GM18517 (cell line): ENCODE measurements around the gene CTU1.

Experiments used
- ATAC-seq: cut with Tn5 transposase; IDR thresholded peaks from one replicate; pipeline ENCODE4 v1.9.1; 2021; ENCODE audit warnings: mild to moderate bottlenecking, moderate library complexity; ENCODE audit not compliant: unreplicated experiment

CTU1 gene

DNA sequence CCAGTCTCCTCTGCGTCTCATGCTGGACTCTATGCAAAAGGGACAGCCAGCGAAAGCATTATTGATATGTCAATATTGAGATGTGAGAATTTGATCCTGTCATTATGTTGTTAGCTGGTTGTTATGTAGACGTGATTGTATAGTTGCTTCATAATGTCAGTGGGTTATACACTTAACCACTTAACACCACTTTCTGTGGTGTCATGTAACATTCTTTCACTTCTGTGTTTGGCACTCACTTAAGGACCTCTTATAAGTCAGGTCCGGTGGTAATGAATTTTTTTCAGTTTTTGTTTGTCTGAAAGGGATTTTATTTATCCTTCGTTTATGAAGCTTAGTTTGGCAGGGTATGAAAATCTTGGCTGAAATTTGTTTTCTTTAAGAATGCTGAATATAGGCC is 26.8 kb upstream of the CTU1 start:
- ATAC-seq: no peak

DNA sequence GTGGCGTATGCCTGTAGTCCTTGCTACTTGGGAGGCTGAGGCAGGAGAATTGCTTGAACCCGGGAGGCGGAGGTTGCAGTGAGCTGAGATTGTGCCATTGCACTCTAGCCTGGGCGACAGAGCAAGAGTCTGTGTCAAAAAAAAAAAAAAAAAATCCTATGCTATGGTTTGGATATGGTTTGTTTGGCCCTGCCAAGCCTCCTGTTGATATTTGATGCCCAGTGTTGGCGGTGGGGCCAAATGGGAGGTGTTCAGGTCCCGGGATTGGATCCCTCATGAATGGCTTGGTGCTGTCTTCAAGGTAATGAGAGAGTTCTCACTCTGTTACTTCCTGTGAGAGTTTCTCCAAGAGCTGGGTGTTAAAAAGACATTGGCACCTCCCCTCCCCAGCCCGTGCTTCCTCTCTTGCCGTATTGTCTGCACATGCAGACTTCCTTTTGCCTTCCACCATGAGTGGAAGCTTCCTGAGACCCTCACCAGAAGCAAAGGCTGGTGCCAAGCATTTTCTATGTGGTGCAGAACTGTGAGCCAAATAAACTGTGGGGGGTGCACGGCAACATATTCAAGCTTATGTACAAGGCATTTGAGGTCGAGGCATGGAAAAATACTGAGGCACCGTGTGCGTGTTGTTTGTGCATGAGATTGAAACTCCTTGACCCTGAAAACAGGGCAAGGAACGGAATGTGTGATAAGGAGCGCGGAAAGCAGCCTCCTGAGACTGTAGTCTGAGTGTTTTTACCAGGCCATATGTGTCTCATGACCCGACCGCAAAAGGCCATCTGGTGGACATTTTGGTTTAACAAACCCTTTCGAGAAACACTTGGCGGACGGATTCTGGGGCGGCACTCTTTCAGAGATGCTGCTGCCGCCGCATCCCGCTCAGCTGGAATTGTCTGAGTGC is 23.8 kb upstream of the CTU1 start:
- ATAC-seq: no peak

DNA sequence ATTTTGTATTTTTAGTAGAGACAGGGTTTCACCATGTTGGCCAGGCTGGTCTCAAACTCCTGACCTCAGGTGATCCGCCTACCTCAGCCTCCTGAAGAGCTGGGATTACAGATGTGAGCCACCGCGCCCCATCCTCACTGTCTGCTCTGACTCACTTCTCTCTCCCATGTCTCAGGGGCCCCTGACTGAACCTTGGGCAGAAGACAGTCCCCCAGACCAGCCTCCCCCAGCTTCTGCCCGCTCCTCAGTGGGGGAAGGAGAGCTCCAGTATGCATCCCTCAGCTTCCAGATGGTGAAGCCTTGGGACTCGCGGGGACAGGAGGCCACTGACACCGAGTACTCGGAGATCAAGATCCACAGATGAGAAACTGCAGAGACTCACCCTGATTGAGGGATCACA is 21.5 kb upstream of the CTU1 start:
- no peak for ATAC-seq

DNA sequence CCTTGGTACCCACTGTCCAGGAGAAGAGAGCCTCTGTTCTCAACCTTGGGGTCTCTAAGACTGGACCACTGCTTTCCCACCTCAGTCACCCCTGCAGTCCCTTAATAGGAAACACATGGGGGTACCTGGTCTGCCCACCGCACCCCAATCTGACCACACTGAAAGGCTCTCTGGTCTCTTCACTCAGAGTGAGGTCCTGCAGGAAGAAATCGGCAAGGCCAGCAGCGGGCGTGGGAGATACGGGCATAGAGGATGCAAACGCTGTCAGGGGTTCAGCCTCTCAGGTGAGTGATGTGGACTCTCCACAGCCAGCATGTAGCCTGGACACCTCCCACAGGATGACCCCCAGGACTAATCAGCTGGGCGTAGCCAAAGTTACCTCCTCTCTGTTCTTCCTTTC is 20.0 kb upstream of the CTU1 start:
- no peak for ATAC-seq

DNA sequence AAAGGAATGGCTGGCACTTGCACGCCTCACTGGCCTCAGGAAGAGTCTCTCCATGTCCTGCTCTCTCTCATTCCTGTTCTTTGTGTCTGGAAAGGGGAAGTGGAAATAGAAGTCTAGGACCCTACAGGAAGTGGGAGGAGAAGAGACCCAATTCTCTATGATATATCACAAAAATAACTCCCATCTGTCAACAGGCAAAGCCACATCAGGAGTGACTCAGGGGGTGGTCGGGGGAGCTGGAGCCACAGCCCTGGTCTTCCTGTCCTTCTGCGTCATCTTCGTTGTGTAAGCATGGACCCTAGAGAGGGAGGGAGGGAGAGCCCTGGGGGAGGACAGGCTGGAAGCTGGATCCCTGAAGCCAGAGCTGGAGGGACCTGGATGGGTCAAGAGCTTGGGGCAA is 19.5 kb upstream of the CTU1 start:
- ATAC-seq: no peak

DNA sequence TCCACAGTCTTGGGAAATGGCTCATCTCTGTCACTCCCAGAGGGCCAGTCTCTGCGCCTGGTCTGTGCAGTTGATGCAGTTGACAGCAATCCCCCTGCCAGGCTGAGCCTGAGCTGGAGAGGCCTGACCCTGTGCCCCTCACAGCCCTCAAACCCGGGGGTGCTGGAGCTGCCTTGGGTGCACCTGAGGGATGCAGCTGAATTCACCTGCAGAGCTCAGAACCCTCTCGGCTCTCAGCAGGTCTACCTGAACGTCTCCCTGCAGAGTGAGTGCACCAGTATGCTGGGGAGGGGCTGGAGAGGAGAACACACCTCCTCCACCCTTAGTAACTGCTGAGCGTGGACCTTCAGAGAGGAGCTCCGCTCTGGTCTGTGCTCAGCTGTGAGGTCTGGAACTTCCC is 18.8 kb upstream of the CTU1 start:
- ATAC-seq: no peak

DNA sequence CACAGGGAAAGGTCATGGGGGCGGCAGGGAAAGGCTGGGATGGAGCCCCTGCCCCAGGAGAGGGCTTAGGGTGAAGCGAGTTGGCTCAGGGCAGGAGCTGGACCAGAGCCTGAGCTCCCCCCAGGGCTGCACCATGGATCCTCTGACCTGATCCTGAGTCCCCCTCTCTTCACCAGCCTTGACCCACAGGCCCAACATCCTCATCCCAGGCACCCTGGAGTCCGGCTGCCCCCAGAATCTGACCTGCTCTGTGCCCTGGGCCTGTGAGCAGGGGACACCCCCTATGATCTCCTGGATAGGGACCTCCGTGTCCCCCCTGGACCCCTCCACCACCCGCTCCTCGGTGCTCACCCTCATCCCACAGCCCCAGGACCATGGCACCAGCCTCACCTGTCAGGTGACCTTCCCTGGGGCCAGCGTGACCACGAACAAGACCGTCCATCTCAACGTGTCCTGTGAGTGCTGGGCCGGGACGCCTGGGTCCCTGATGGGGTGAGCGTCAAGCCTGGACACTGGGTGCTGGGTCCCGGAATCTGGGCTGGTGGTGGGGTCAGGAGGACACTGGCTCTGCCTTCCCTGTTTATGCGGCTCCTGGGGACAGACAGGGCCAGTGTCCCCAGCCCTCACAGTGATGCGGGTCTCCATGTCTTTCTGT is 17.3 kb upstream of the CTU1 start:
- ATAC-seq: no peak

DNA sequence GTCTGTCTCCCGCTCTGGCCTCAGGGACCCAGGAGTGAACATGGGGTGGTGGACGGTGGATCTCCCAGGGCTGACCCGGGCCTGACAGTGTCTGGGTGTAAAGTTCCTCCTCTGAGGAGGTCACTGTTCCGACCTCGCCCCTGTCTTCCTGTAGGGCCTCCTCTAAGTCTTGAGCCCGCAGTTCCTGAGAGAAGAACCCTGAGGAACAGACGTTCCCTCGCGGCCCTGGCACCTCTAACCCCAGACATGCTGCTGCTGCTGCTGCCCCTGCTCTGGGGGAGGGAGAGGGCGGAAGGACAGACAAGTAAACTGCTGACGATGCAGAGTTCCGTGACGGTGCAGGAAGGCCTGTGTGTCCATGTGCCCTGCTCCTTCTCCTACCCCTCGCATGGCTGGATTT is 16.5 kb upstream of the CTU1 start, which contains the start of gene SIGLEC9:
Gene SIGLEC9, plus strand, starts transcription at position 178 of the 400 bp plus-strand sequence. Its CDS starts 69 bp downstream, at position 247.
- no peak for ATAC-seq

DNA sequence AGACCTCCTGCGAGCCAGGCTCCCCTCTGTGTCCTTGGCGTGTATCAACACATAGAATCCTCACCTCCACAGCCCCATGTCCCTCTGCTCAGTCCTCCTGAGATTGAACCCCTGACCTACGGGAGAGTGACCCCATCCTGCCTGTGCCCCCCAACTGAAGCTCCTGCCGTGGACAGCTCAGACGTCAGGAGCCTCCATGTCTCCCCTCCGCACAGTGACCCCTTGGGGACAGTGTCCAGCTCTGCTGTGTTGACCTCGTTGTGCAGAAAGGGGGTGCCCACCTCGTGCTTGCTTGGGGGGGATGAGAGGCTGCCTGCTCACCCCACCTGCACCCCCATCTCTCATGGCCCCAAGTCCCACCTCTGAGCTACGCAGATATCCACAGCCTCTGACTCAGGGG is 16.0 kb upstream of the CTU1 start:
- ATAC-seq: no peak

DNA sequence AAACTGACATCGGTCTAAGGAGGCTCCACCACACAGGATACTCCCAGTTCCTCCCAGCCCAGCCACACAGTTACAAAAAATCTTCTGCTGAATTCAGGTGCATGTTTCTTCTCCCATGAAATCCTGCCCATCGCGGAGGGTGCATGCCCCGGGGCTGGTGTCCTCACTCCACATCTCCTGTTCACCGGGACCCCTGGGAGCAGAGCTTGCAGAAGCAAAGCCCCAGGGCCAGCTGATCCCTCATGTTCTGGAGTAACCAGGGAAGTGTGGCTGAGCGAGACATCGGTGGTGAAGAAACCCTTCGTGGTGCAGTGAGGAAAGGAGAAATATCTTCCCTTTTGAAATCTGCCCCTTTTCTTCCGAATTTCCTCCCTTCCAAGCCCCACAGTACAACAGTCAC is 15.6 kb upstream of the CTU1 start:
- ATAC-seq: no peak

DNA sequence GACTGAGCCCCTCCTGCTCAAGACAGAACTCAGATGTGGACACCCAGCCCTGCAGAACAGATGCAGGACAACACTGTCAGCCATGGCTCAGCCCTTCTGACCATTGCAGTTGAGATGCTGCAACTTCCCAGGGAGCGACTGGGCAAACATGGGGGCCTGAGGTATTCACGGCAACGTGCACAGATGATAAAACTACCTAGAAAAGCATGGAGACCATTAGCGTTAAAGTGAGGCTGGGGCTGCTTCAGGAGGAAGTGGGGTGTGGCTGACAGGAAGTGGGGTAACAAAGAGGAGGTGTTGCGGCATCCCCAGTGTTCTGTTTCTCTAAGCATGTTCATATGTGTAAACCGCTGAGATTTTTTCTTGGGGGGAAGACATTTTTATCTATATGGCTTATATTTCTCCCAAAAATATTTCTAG is 15.2 kb upstream of the CTU1 start:
- ATAC-seq: no peak

DNA sequence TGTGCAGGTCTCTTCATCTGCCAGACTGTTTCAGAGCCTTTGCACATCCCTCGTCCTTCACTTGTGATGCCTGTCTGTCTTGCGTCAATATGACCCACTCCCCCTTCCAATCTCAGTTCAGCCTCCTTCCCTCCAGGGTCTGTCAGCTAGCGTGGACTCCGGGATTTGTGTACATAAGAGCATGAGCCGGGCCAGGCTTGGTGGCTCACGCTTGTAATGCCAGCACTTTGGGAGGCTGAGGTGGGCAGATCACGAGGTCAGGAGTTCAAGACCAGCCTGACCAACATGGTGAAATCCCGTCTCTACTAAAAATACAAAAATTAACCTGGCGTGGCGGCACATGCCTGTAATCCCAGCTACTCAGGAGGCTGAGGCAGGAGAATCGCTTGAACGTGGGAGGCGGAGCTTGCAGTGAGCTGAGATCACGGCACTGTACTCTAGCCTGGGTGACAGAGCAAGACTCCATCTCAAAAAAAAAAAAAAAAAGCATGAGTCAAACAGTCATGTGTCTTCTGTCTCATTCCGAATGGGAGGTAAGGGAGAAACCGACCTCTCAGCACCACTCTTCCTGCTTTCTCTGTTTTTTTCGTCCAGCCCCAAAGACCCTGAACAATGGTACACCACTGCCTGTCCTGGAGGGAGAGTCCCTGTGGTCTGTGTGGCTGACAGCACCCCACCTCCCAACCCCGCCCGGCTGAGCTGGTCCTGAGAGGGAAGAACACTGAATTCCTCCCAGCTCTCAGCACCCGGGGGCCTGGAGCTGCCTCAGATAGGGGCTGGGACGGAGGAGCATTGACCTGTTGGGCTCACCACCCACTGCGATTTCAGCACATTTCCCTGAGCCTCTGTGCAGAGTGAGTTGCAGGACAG is 14.1 kb upstream of the CTU1 start:
- ATAC-seq: no peak

DNA sequence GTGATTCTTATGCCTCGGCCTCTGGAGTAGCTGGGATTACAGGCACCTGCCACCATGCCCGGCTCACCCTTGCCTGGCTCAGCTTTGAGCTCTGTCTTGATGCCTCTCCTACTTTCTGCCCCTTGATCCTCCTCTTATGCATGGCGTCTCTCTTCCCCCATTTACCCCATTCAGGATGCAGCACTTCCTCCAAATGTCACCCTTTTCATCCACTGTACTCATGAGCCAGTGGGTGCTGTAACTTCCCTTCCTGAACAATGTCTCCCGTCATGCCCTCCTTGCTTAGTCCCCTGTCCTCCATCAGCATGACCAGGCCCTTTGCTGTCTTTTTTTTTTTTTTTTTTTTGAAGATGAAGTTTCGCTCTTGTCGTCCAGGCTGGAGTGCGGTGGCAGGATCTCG is 13.0 kb upstream of the CTU1 start:
- no peak for ATAC-seq

DNA sequence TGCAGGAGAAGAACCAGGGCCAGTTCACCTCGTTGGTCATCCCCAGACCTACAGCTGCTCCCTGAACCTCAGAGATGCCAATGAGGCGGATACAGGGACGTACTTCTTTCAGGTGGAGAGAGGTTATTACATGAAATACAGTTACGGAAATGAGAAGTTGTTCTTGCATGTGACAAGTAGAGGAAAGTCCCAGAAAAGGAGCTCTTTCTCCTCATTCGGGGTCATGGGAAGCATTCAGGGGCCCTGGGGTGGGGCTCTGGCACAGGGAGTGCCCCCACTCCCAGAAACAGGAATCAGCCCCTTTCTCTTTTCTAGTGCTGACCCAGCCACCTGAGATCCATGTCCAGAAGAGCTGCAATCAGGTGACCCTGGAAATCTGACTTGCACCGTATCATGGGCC is 12.0 kb upstream of the CTU1 start:
- no peak for ATAC-seq

DNA sequence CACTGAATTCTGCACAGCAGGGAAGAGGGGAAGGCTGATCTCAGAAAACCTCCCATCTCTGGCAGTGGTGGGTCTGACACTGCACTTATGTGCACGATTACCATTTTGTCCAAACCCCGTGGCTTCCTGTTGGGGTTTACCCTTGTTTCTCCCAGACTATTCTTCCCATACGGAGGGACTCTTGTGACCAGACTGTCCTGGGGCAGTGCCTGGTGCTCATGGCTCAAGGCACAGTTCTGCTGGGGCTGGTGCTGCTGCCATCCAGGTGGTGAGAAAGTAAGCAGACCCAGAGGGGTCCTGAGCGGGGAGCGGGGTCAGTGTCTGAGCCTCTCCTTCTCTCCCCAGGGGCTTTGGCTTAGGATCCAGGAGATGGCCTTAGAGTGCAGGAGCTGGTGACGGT is 11.4 kb upstream of the CTU1 start:
- ATAC-seq: no peak

DNA sequence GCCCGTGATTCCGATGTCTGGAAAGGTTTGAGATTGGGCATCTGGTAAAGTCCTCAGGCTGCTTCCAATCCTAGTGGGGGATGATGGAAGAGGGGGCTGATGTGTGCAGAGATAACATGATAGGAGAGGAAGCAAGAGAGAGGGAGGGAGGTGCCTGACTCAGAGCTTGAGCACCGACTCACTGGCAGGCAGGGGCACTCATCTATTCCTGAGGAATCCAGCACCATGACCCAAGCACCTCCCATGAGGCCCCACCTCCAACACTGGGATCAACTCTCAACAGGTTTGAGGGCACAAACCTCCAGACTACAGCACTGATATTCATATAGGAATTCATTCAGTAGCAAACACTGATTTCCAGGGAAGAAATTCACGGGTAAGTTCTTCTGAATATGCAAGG is 10.9 kb upstream of the CTU1 start:
- no peak for ATAC-seq

DNA sequence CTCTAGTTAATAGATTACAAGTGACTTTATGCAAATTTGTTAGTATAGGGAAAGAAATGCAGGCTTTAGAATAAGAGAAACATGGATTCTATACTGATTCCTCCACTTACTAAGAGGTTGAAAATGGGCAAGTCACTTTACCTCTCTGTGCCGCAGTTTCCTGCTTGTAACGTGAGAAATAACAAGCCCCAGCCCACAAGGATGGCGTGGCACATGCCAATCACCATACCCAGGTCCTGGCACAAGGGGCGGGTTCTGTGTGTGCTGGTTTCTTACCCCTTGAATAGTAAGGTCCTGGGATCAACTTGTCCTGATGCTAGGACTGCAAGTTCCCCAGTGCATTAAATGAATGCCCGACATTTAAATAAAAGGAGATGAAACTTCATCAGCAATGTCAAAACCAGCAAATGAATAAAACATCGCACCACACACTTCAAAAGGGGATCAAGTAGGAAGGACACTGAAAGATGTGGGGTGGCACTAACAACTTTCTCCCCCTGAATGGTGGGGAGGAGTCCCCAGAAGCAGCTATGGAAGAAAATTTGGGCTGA is 8.6 kb upstream of the CTU1 start:
- ATAC-seq: no peak

DNA sequence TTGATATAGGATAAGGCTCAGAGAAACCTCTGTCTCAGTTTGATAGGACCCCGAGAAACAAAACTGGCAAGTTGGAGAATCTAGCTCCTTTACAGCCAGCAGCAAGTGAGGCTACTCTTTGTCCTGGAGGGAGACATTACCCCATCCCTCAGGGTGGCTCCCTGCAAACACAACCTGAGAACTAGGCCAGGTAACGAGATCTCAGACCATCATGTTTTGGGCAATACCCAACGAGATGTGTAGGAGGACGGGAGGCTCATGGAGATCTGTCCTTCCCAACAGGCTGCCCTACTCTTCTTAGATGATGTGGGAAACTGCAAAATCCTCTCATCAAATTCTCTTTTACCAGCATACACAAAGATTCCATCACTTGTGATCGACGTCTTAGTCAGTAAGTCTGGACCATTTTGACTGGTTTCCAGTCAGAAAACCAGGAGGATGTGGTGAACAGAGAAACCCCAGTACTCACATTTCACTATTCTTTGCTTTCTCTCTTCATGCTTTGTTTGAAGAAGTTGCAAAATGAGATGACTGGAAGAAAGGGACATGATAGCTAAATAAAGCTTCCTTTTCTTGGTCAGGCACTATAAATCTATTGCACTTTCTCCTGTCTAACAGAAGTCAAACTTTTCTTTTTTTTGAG is 6.0 kb upstream of the CTU1 start:
- no peak for ATAC-seq

DNA sequence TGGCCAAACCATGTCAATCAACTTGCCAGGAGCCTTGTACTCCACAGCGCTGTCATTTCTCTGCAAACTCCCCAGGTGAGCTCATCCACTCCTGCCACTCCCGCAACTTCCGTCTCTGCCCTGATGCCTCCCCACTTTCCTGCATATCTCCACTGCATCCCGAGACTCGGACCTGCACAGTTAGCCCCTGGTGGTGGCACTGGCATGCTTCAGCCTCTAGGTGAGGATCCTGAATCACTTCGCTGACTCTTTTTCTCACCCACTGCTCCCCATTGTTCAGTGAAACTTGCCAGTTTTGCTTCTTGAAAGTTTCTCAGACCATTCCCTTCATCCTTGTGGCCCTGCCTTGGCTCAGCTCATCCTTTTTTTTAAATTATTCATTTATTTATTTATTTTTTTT is 3.4 kb upstream of the CTU1 start:
- no peak for ATAC-seq

DNA sequence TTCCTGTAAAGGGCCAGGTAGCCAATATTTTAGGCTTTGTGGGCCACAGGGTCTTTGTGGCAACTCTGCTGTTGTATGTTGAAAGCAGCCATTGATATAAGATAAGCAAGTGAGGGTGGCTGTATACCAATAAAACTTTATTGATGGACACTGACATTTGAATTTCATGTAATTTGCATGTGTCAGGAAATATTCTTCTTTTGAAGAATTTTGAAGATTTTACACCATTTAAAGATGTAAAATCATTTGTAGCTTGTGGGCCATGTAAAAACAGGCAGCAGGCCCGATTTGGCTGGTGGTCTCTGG is 2.4 kb upstream of the CTU1 start:
- ATAC-seq: no peak

DNA sequence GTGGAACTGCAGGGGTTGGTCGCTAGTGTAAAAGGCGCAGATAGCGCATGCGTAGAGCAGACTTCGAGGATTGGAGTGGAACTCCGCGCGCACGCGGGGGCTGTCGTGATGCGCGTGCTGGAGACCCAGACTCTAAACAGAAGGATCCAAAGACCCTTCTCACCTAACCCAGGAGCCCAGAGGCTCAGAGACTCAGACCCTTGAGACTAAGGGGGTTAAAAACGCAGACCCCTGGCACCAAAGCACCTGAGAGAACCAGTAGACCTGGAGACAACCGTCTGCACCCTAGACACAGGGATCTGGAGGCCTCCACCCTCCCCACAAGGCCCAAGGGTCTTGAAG is 567 bp upstream of the CTU1 start:
- peak; percentile 32 for ATAC-seq
